ENCODE data around the gene ZNF214.
"Not testable (repeated sequence)": the region's sequence is repeated elsewhere in the genome, so short reads cannot be mapped to it uniquely, and the experiment has no call there.

ZNF214 gene

DNA sequence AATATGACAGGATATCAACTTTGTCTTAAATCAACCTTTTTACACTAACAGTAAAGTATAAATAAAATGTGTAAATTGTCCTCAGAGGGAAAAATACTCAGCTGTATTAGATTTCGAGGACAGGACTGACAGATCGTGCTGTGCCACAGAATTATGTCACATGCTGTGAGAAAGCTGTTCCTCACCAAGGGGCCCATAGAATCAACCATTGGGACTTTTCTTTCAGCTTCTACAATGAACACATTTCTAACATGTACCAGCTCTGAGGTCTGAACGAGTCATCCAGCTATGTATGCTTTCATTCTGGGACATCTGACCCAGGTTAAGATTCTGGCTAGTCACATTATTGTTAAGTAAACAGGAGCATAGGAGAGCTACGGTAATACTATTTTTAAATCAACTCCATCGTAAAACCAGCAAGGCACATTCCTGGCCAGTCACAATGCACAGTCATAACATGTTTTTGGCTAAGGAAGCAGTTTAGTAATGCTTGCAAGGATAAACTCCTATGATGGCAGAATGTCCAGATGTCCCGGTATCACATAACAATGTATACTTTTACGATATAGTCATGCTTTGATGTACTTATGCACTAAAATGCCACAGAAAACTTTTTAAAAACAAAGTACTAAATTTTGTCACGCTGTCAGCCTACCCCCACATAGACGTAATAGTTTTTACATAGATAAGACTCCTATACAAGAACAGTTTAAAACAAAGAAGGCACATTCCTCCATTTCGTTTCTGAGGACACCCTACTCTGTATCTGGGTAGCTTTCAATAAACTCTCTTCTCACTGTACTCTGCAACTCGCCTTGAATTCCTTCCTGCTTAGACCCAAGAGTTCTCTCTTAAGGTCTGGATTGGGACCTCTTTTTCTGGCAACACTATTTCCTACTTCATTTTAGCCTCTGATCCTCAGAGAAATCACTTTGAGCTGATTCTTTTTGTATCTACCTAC is 27.4 kb downstream of the ZNF214 start:
- TF ChIP-seq, protein P1, sequence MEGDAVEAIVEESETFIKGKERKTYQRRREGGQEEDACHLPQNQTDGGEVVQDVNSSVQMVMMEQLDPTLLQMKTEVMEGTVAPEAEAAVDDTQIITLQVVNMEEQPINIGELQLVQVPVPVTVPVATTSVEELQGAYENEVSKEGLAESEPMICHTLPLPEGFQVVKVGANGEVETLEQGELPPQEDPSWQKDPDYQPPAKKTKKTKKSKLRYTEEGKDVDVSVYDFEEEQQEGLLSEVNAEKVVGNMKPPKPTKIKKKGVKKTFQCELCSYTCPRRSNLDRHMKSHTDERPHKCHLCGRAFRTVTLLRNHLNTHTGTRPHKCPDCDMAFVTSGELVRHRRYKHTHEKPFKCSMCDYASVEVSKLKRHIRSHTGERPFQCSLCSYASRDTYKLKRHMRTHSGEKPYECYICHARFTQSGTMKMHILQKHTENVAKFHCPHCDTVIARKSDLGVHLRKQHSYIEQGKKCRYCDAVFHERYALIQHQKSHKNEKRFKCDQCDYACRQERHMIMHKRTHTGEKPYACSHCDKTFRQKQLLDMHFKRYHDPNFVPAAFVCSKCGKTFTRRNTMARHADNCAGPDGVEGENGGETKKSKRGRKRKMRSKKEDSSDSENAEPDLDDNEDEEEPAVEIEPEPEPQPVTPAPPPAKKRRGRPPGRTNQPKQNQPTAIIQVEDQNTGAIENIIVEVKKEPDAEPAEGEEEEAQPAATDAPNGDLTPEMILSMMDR (IDR thresholded peaks at IDR 0.05; ENCODE audit: low read depth, low read length, missing control alignments) = no peak
- no peak overlapping the region for H3K4me3 ChIP-seq (ENCODE audit: low read depth, low read length)
- in situ Hi-C loops (cut with HindIII; ENCODE audit: low sequenced_read_pairs) = loop anchor here (5.0 kb wide), 1 partner anchor 35 kb away; no protein-coding TSS in a partner anchor
- peak; percentile 69 for DNase-seq (ENCODE audit: low read depth)

DNA sequence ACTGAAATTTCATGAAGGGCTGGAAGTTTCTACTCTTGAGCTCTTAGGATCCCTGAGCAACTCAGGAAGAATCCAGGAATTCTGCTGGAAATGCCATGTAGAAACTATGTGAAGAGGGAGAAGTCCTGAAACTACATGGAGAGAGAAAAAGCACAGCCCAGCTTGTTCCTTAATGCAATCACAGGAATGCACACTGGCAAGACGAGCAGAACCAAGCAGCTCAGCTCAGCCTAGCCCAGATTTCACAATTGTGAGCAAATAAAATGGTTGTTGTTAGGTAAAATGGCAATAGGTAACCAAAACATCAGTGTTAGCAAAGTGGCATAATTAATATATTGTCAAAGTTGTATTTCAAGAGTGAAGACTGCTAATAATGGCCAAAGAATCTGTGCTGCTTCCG is 28.1 kb downstream of the ZNF214 start:
- no peak for DNase-seq (ENCODE audit: low read depth)
- TF ChIP-seq, protein P1 (IDR thresholded peaks at IDR 0.05; ENCODE audit: low read depth, low read length, missing control alignments) = no peak
- no peak overlapping the region for H3K4me3 ChIP-seq (ENCODE audit: low read depth, low read length)
- in situ Hi-C loops (cut with HindIII; ENCODE audit: low sequenced_read_pairs) = loop anchor here (5.0 kb wide), 1 partner anchor 35 kb away; no protein-coding TSS in a partner anchor

DNA sequence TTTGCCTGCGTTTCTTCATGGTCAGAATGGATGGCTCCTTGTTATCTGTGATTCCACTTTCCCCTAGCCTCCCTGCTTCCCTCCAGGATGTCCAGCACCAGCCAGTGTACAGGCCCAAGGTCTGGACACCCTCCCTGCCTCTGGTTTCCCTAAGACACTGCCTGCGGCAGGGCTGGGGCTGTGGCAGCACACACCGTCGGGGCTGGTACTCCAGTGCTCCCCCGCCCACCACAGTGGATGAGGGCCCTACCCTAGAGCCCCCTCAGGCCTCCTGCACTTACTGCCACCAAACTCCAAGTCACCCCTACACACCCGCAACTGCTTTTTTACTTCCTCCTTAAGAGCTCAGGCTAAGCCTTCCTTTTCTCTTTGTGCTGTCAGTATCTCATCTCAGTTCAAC is 28.9 kb downstream of the ZNF214 start:
- TF ChIP-seq, protein P1 (IDR thresholded peaks at IDR 0.05; ENCODE audit: low read depth, low read length, missing control alignments) = no peak
- DNase-seq (ENCODE audit: low read depth) = no peak
- no peak overlapping the region for H3K4me3 ChIP-seq (ENCODE audit: low read depth, low read length)
- in situ Hi-C loops (cut with HindIII; ENCODE audit: low sequenced_read_pairs) = loop anchor here (5.0 kb wide), 1 partner anchor 34 kb away; no protein-coding TSS in a partner anchor

DNA sequence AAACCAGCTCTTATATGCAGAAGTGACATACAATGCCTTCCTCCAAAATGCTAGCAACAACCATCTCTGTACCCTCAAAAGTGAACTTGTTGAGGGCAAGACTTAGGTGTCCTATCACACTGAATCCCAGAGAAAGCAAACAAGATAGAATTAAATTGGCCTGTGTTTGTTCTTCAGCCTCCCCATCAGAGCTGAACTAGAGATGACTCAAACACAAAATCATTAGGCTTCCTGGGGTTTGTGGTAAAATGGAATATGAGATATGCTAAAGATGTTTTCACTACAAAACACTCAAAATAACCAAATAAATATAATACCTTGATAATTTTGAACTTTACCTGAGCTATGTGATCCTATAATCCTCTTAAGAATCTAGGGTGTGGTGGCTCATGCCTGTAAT is 31.6 kb downstream of the ZNF214 start:
- in situ Hi-C loops (cut with HindIII; ENCODE audit: low sequenced_read_pairs) = no loop called here
- no peak overlapping the region for H3K4me3 ChIP-seq (ENCODE audit: low read depth, low read length)
- peak; percentile 32 for DNase-seq (ENCODE audit: low read depth)
- TF ChIP-seq, protein P1 (IDR thresholded peaks at IDR 0.05; ENCODE audit: low read depth, low read length, missing control alignments) = no peak

DNA sequence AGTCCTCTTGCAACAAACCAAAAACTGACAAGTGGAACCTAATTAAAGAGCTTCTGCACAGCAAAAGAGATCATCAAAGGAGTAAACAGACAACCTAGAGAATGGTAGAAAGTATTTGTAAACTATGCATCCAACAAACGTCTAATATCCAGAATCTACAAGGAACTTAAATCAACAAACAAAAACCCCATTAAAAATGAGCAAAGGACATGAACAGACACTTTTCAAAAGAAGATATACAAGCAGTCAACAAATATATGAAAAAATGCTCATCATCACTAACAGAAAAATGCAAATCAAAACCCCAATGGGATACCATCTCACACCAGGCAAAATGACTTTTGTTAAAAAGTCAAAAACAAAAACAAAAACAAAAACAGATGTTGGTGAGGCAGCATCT is 33.7 kb downstream of the ZNF214 start:
- no peak overlapping the region for H3K4me3 ChIP-seq (ENCODE audit: low read depth, low read length)
- no peak for DNase-seq (ENCODE audit: low read depth)
- TF ChIP-seq, protein P1 (IDR thresholded peaks at IDR 0.05; ENCODE audit: low read depth, low read length, missing control alignments) = no peak
- in situ Hi-C loops (cut with HindIII; ENCODE audit: low sequenced_read_pairs) = no loop called here

DNA sequence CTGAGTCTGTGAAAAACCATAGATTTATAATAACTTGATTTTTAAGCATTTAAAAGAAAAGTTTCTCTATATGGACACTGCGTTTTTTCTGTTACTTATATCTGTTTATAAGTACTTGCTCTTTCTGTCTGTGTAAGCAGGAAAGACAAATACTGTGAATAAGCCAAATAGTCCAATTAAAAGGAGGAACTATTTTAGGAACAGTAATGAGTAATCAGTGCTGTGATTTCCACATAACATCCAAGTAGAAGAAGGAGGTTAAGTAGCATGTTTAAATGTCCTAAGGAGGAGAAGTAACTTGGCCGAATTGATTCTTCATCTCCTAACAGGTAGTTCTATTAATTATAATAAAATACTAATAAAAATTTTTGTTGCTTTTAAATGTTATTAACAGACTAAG is 40.8 kb downstream of the ZNF214 start:
- TF ChIP-seq, protein P1 (IDR thresholded peaks at IDR 0.05; ENCODE audit: low read depth, low read length, missing control alignments) = no peak
- in situ Hi-C loops (cut with HindIII; ENCODE audit: low sequenced_read_pairs) = no loop called here
- DNase-seq (ENCODE audit: low read depth) = no peak
- no peak overlapping the region for H3K4me3 ChIP-seq (ENCODE audit: low read depth, low read length)

DNA sequence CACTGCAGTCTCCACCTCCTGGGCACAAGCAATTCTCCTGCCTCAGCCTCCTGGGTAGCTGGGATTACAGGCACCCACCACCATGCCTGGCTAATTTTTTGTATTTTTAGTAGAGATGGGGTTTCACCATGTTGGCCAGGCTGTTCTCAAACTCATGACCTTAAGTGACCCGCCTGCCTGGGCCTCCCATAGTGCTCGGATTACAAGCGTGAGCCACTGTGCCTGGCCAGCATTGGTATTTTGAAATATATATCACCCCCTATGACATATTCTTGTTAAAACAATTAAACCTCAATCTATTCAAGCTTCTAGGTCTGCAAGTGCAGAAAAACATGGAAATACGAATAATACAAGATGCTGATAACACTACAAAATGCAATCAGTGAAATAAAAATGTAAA is 50.3 kb downstream of the ZNF214 start:
- DNase-seq (ENCODE audit: low read depth); H3K4me3 ChIP-seq (ENCODE audit: low read depth, low read length); in situ Hi-C loops (cut with HindIII; ENCODE audit: low sequenced_read_pairs): not testable (repeated sequence)
